ENCODE data around the gene LHX6.

LHX6 gene

GRCh38 chr9:122190597-122191381 is 38.0 kb downstream of the LHX6 start:
- no peak for DNase-seq

GRCh38 chr9:122188369-122188768 is 40.4 kb downstream of the LHX6 start:
- DNase-seq = no peak

GRCh38 chr9:122186777-122187470 is 41.8 kb downstream of the LHX6 start:
- no peak for DNase-seq

GRCh38 chr9:122186301-122186700 is 42.5 kb downstream of the LHX6 start:
- no peak for DNase-seq

GRCh38 chr9:122184551-122184950 is 44.2 kb downstream of the LHX6 start:
- DNase-seq = no peak

GRCh38 chr9:122183501-122183900 is 45.3 kb downstream of the LHX6 start:
- DNase-seq = no peak

- DNase-seq = no peak
Measured at GRCh38 chr9:122180633-122181032, 48.1 kb downstream of the LHX6 start.

GRCh38 chr9:122179690-122180074 is 49.1 kb downstream of the LHX6 start:
- DNase-seq = no peak

- no peak for DNase-seq
Measured at GRCh38 chr9:122179054-122179689, 49.6 kb downstream of the LHX6 start.

GRCh38 chr9:122176916-122177315 is 51.8 kb downstream of the LHX6 start:
- no peak for DNase-seq

GRCh38 chr9:122173670-122174069 is 55.1 kb downstream of the LHX6 start:
- DNase-seq = no peak

- no peak for DNase-seq
Measured at GRCh38 chr9:122172131-122172530, 56.6 kb downstream of the LHX6 start.

- no peak for DNase-seq
Measured at GRCh38 chr9:122168356-122168755, 60.4 kb downstream of the LHX6 start.

GRCh38 chr9:122164286-122164685 is 64.5 kb downstream of the LHX6 start:
- DNase-seq = no peak

- no peak for DNase-seq
Measured at GRCh38 chr9:122162415-122162814, 66.3 kb downstream of the LHX6 start.

- DNase-seq = no peak
Measured at GRCh38 chr9:122159925-122160246, 68.9 kb downstream of the LHX6 start.

- DNase-seq = peak; percentile 90 to 94
Measured at GRCh38 chr9:122159026-122159924, 69.5 kb downstream of the LHX6 start, which contains the start of the genes MORN5 and NDUFA8. Gene MORN5, plus strand, starts transcription at chr9:122159908. Its CDS starts 65 bp downstream, at chr9:122159973. Gene NDUFA8, minus strand, starts transcription at chr9:122159779. Its CDS starts 102 bp downstream, at chr9:122159677.

- no peak for DNase-seq
Measured at GRCh38 chr9:122158202-122158601, 70.6 kb downstream of the LHX6 start.

GRCh38 chr9:122155796-122156195 is 73.0 kb downstream of the LHX6 start:
- no peak for DNase-seq

Measured in NCI-H1930 (cell line).